ENCODE data around the gene SIRPG. TPM values are rescaled to one million over a fixed set of nuclear protein-coding genes. Genes with fewer than 3 reads are reported as not detected.

The SIRPG gene
- total and polyA plus RNA-seq, 2 of the 8 experiments (the other 6 are each of a cell fraction or from before 2014, with no cell fraction given) = 0.08 TPM; not detected in 1

DNA sequence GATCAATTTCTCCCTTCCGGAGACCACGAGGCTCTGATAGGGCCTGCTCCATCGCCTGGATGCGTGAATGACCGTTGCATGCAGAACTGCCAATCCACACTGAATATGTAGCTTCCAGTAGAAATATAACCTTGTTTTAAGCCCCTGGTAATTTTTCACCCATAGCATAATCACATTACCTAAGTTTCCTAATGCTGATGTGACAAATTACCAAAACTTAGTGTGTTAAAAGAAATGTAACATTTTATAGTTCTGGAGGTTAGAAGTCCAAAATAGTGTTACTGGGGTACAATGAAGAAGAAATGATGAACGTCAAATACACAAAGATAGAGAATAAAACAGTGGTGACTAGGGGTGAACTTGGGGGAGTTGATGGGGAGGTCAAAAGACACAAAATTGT lies 78.1 kb downstream of the SIRPG start (continued):
- no peak for TF ChIP-seq SUZ12 (IDR thresholded peaks at IDR 0.05; ENCODE audit: low read length)
- no peak for TF ChIP-seq JUN (IDR thresholded peaks at IDR 0.05; ENCODE audit: low read depth, low read length)
- no peak for TF ChIP-seq CREB1 (IDR thresholded peaks at IDR 0.05)
- TF ChIP-seq, protein P1, sequence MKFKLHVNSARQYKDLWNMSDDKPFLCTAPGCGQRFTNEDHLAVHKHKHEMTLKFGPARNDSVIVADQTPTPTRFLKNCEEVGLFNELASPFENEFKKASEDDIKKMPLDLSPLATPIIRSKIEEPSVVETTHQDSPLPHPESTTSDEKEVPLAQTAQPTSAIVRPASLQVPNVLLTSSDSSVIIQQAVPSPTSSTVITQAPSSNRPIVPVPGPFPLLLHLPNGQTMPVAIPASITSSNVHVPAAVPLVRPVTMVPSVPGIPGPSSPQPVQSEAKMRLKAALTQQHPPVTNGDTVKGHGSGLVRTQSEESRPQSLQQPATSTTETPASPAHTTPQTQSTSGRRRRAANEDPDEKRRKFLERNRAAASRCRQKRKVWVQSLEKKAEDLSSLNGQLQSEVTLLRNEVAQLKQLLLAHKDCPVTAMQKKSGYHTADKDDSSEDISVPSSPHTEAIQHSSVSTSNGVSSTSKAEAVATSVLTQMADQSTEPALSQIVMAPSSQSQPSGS (IDR thresholded peaks at IDR 0.05; ENCODE audit: low read length) = no peak

Small RNAs within 50 kb of the gene (small RNA-seq; reads per million reads assigned to genes)
- gene AL109809.3 (ENCODE audit: insufficient read depth) (not detected), gene RN7SL561P (ENCODE audit: insufficient read depth) (not detected)

Other genes with a start within 250 kb of the SIRPG start
- gene NSFL1C, start 190.9 kb downstream of the SIRPG start, total RNA-seq (2021; fragmentation: NEBNext Ultra II Directional; extraction: Animal tissue kit (Norgen Biotek cat#: 25700)) = 87.4 and 98.0 TPM in 2 replicates
- 21.6 and 21.8 TPM in 2 replicates for gene NSFL1C, start 190.9 kb downstream of the SIRPG start, polyA plus RNA-seq (2011; rRNA removed)
- gene SIRPB2, start 166.4 kb downstream of the SIRPG start, total RNA-seq (2021; fragmentation: NEBNext Ultra II Directional; extraction: Animal tissue kit (Norgen Biotek cat#: 25700)) = 0.28 TPM in 1 of 2 replicates, not detected in the other
- not detected in 2 replicates for gene SIRPB2, start 166.4 kb downstream of the SIRPG start, polyA plus RNA-seq (2011; rRNA removed)
- gene SIRPD, start 100.1 kb downstream of the SIRPG start, total RNA-seq (2021; fragmentation: NEBNext Ultra II Directional; extraction: Animal tissue kit (Norgen Biotek cat#: 25700)) = not detected in 2 replicates
- not detected in 2 replicates for gene SIRPD, start 100.1 kb downstream of the SIRPG start, polyA plus RNA-seq (2011; rRNA removed)
- gene SIRPB1, start 37.8 kb downstream of the SIRPG start, total RNA-seq (2021; fragmentation: NEBNext Ultra II Directional; extraction: Animal tissue kit (Norgen Biotek cat#: 25700)) = 0.54 and 0.99 TPM in 2 replicates
- gene SIRPB1, start 37.8 kb downstream of the SIRPG start, polyA plus RNA-seq (2011; rRNA removed) = 0.14 and 0.28 TPM in 2 replicates
- gene SIRPA, start 237.6 kb upstream of the SIRPG start, total RNA-seq (2021; fragmentation: NEBNext Ultra II Directional; extraction: Animal tissue kit (Norgen Biotek cat#: 25700)) = 4.3 and 4.4 TPM in 2 replicates
- 3.9 and 5.7 TPM in 2 replicates for gene SIRPA, start 237.6 kb upstream of the SIRPG start, polyA plus RNA-seq (2011; rRNA removed)